ENCODE measurements around the gene SNX8. TPM values are rescaled to one million over a fixed set of nuclear protein-coding genes. Genes with fewer than 3 reads are reported as not detected.
A peak's percentile ranks its signal among the peaks of the same experiment; 100 is the strongest.

The SNX8 gene
- total RNA-seq, 2 donors from 2014 or later = 34.2 to 35.9 TPM

DNA sequence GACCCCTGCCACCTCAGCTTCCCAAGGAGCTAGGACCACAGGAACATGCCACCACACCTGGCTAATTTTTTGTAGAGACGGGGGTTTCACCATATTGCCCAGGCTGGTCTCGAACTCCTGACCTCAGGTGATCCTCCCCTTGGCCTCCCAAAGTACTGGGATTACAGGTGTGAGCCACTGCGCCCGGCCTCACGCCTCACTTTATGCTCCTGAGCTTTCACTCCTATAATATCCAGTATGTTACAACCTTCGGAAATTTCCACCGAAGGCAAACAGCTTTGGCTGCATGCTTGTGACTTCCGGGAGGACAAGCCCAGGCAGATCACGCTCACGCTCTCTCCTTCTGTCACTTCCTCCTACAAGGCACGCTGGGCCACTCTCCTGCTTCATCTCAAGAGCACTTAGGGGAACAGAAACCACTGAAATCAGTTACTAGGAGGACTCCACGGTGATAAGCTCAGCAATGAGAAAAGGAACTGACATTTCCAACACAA lies 77.1 kb downstream of the SNX8 start:
- no peak for DNase-seq (ENCODE audit: low spot score)
- intact Hi-C loops (cut with DNase I) = no loop called here

DNA sequence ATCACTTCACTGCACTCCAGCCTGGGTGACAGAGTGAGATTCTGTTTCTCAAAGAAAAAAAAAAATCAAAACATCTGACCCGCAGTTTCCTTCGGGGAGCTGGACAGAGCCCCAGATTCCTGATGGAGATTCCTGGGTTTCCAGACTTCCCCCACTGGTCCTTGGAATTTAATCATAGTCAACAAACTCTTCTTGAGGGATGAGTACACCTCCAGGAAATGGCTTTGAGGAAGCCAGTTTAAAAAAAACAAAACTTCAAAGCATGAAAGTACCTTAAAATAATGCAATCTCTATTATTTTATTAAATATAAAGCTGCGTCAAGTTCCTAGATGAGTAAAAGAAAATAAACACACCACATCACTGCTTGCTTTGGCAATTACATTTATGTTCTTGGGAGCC lies 80.3 kb downstream of the SNX8 start:
- DNase-seq (ENCODE audit: low spot score) = no peak
- intact Hi-C loops (cut with DNase I) = loop anchor here in 1 of 2 donors (5.0 kb wide), 1 partner anchor 123 kb away; no protein-coding TSS in a partner anchor

DNA sequence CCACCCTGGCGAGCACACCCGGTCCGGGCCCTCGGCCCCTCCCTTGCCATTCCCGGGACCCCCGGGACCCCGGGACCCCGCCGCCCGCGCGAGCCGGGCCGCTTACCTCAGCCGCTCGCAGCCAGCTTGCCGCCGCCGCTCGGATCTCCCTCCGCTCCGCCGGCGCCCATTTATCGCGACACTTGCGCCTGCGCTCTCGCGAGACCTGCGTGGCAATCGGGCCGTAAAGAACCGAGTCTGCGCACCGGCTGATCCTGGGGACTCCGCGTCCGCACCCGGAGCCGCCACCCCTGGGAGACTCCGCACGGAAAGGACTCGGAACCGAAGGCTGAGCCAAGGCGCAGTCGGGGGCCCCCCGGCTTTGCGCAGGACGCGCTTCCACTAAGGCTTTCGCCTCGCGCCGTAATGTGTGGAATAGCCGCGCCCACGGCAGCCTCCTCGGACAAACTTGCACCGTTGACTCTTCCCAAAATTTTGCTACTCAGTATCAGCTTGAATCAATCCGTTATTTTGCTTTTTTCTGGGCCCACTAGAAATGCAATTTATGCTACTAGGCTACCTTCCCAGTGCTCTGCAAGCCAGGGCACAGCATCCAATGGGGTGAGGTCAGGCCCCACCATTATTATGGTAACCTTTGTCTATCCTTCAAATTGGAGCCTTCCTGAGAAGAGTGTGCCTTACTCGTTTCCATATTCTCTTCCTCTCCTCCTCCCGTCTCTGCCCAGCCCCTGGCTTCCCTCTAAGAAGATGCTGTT lies 81.3 kb downstream of the SNX8 start, which contains the start of gene MAD1L1:
TSS of gene MAD1L1 (minus strand) at position 180 of the 755 bp plus-strand sequence. CDS start 2,812 bp downstream, outside the sequence.
- DNase-seq (ENCODE audit: low spot score) = peak; percentile 98
- intact Hi-C loops (cut with DNase I) = loop anchor here in 1 of 2 donors (5.0 kb wide), 1 partner anchor 124 kb away; no protein-coding TSS in a partner anchor

DNA sequence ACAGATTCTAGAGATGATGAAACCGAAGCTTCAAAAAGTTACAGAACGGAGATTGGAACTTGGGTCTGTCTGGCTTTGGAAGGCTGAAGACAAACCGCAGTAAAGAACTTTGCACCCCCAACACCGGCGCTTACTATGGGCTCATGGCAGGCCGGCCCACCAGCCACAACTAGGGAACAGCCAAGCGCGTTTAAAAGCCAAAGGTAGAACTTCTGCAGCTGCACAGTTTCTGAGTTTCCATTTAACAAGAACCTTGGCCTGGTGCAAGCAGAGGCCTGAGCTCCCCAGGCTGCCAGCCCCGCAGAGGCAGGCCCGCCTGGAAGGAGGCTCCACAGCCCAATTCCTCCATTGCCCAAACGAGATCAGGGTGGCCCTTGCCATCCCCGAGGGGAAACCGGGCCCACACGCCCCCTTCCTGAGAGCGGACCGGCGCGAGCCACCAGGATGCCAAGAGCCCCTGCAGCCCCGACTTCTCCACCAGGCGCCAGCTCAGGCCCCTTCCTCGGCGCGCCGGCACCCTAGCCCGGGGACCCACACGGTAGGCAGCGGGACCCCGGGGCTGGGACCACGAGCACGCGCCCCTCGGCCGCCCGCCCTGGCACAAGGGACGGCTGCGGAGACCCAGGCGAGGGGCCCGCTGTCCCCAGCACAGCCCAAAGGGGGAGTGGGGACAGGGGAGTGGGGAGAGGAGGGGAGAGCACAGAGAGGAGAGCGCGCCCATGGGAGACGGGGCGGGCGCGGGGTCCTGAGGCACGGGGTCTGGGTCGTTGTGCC lies 82.1 kb downstream of the SNX8 start:
- intact Hi-C loops (cut with DNase I) = loop anchor here in 1 of 2 donors (5.0 kb wide), 1 partner anchor 125 kb away; no protein-coding TSS in a partner anchor
- DNase-seq (ENCODE audit: low spot score) = no peak

DNA sequence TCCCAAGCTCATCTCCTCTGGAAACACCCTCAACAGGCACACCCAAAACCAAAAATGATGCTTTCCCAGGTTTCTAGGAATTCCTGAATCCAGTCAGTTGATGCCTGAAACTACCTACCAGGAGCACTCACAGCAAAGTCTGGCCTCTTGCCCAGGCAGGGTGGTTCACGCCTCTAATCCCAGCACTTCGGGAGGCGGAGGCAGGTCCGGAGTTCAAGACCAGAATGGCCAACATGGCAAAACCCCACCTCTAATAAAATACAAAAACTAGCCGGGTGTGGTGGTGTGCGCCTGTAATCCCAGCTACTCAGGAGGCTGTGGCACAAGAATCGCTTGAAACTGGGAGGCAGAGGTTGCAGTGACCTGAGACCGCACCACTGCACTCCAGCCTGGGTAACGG lies 83.4 kb downstream of the SNX8 start:
- DNase-seq (ENCODE audit: low spot score) = no peak
- intact Hi-C loops (cut with DNase I) = loop anchor here in 1 of 2 donors (5.0 kb wide), 1 partner anchor 126 kb away; no protein-coding TSS in a partner anchor

DNA sequence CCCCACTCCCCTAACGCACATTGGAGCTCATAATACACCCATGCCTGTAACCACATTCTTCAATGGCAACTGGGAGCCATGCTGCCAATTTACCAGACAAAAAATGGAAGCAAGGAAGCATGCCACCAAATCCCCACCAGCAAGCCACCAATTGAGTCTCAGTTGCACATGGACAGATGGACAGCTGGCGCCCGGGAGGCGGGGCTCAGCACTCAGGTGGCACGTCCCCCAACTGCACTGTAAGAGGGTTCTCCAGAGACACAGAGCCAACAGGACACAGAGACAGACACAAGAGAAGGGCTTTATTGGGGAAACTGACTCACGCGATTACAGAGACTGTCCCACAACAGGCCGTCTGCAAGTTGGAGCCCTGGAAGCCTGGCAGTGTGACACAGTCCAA lies 84.0 kb downstream of the SNX8 start:
- no peak for DNase-seq (ENCODE audit: low spot score)
- intact Hi-C loops (cut with DNase I) = loop anchor here in 1 of 2 donors (5.0 kb wide), 1 partner anchor 127 kb away; no protein-coding TSS in a partner anchor

DNA sequence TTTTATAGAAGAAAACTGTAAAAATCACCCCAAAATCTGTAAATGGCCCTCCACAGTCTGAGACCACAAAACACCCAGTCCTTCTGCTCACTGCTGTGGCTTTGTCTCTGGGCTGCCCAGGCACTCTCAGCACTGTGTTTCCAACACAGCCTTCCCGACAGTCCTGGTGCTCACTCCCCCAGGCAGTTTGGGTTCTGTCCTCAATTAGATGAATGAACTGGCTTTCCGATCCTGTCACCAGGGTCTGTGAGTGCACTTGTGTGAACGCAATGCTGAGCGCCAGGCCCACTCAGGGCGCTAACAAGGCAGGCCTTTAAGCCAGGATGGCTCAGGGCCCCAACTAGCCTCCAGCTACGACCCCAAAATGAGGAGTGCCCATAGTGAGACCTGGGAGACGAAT lies 84.8 kb downstream of the SNX8 start:
- intact Hi-C loops (cut with DNase I) = no loop called here
- no peak for DNase-seq (ENCODE audit: low spot score)

DNA sequence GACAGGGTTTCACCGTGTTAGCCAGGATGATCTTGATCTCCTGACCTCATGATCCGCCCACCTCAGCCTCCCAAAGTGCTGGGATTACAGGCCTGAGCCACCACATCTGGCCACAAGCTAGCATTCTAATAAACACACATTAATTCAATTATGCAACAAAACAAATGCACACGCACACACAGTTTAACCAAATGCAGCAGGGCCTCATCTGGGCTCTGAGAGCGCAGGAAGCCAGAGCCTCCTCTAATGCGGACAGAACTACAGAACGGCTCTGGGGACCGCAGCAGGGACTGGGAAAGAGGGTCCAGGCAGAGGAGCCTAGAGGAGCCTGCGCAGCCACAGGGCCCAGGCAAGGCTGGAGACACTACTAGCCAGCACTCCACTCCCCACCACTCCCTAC lies 85.3 kb downstream of the SNX8 start:
- intact Hi-C loops (cut with DNase I) = no loop called here
- DNase-seq (ENCODE audit: low spot score) = no peak

DNA sequence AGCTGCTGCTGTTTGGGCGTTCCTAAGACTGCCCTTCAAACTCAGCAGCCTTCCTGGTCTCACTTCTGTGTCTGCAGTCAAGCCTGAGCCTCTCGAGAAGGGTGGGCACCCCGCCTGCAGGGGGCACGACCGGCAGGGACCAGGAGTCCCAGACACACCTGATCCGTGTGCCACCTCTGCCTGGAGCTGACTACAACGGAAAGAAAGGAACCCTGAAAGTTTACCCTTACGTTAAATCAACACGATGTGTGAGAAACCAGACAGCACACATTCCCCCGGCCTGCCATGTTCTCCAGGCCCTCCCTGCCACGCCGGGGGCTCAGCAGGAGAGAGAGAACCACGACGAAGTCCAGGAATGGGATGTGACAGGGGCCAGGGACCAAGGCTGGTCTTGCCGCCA lies 86.5 kb downstream of the SNX8 start:
- intact Hi-C loops (cut with DNase I) = no loop called here
- DNase-seq (ENCODE audit: low spot score) = no peak

DNA sequence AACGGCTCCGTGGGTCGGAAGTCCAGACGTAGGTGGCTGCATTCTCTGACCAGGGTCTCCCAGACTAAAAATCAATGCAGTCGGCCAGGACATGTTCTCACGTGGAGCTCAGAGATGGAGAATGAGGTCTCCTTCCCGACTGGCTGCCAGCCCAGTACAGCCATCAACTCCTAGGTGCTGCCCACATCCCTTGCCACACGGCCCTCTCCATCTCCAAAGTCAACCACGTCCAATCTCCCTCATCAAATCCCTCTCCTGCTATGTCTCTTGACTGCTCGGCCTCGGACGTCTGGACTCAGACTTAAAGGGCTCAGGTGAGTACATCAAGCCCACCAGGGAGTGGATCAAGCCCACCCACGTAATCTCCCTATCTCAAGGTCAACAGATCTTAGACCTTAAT lies 88.4 kb downstream of the SNX8 start:
- no peak for DNase-seq (ENCODE audit: low spot score)
- intact Hi-C loops (cut with DNase I) = no loop called here

DNA sequence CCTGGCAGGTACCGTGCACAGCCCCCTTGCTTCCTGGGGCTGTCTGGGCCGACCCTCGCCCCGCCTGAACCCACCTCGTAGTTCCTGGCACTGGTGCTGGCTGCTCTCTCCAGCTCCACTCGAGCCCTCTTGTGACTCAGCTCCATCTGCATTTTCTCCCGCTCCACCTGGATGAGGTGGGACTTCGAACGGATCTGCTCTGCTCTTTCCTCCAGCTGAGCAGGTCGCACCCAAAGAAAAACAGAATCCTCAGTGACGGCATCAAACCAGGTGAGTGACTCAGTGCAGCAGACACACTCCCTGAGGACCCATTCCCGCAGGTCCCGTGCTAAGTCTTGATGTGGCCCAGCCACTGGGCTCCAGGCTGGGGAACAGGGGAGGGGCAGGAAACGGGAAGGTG lies 88.9 kb downstream of the SNX8 start:
- intact Hi-C loops (cut with DNase I) = no loop called here

DNA sequence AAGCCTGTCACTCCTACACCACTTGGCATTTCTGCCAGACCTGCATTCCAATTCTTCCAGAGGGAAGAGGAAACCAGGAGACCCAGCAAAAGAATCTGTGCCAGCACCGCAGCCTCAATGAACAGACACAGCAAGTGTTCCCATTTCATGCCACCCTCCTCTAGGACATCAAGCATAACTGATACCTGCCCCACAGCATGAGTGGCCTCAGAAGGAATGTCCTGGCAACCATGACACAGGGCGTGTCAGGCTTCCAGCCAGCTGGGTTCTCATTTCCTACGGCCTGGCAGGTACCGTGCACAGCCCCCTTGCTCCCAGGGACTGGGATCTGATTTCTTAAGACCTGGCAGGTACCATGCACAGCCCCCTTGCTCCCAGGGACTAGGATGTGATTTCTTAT lies 89.3 kb downstream of the SNX8 start:
- DNase-seq (ENCODE audit: low spot score) = no peak
- intact Hi-C loops (cut with DNase I) = no loop called here

More for the DNA sequence above, 88.9 kb downstream of the SNX8 start:
- DNase-seq (ENCODE audit: low spot score) = no peak

DNA sequence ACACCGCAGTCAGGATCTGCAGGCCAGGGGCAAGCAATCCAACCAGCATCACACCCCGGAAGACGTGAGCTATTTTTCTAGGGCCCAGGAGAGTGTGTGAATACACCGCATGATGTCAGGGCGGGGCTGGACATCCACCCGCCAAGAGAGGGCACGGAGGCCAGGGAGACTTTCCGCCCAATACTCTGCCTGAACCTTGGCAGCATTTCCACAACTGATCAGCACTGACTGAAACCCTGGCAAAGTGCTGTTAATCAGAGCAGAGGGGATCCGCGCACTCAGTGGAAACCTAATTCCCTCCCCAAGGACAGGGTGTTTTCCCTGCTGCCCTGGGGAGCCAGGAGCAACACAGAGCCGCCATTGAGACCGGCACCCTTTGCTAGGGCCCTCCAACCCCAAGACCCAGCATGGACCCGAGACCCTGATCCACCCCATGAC lies 89.7 kb downstream of the SNX8 start:
- intact Hi-C loops (cut with DNase I) = no loop called here
- no peak for DNase-seq (ENCODE audit: low spot score)

DNA sequence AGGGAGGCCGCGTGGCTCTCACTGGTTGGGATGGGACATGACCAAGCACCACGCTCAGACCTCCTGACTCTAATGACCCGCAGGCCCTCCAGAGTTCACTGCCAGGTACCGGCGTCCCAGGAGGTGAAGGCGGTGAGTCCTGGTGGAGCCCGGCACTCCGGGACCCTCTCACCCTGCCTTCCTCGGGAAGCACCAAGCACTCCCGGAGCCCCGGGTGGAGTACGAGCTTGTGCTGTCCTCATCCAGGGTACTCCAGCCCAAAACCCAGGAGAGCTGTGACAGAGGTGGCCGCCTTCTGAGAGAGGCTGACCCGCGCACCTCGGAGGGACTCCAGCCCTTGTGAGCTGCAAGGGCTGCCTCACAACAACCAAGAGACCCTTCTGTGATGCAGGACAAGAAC lies 90.9 kb downstream of the SNX8 start:
- intact Hi-C loops (cut with DNase I) = no loop called here
- DNase-seq (ENCODE audit: low spot score) = no peak

DNA sequence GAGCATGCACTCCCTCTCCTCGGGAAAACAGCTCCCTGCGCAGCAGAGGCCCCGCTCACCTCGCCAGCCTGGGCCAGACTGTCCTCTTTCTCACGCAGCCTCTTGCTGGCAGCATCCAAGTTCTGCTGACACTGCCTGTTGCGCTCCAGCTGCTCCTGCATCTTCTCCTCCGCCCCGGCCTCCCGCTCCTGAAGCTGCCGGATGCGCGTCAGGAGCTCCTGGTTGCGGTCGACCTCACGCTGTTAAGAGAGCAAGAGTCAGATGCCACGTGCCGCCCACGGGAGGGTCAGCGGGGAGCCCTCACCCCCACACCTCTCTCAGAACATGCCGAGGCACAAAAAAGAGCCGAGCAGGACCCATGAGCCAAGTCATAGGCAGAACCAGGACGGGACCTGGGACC lies 91.7 kb downstream of the SNX8 start:
- intact Hi-C loops (cut with DNase I) = no loop called here
- no peak for DNase-seq (ENCODE audit: low spot score)

DNA sequence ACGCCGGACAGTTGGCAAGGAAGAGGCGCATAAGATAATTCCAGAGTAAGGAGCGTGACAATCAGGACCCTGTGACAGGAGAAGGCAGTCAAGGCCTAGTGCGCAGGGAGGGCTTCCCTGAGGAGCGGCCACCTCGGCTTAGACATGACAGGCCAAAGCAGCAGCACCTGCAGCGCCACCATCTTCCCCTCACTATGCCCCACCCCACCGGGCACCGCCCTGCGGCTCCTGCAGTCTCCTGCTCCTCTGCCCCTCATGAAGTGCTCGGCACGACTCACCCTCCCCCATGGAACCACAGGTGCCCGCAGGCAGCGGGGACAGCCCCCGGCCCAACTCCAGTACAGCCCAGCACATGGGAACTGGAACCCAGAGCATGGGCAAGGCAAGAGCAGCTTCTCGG lies 93.3 kb downstream of the SNX8 start:
- DNase-seq (ENCODE audit: low spot score) = no peak
- intact Hi-C loops (cut with DNase I) = no loop called here

DNA sequence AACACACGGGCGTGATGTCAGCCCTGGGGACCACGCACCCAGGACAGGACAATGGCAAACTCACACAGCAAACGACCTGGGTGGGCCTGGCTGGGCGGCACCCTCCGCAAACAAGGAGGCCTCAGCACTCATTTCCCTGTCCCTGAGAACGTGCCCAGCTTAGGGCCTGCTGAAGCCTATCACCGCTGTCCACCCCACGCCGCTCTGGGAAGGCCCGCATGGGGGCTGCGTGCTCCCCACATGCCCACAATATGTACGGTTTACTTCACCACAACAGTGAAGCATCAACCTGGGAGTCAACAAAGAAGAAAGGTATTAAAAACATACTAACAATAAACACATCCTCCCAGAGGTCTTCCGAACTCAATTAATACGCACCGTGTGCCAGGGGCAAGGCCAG lies 93.7 kb downstream of the SNX8 start:
- intact Hi-C loops (cut with DNase I) = no loop called here
- no peak for DNase-seq (ENCODE audit: low spot score)

DNA sequence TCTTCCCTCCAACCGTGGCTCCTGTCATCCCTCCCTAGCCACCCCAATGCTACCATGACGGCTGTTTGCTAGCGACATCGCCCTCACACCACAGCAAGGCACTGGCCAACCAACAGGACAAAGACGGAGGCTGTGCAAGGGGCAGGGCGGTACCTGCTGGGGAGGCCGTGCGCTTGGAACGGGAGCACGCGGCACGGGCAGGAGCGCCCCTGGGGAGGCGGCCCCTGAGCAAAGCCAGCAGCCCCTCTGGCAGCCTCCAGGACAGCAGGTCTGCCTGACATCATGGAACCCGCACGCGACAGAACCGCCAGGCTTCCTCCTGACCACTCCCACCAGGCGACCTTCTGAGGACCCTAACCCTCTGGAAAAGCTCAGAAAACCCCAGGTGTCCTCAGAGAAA lies 94.2 kb downstream of the SNX8 start:
- no peak for DNase-seq (ENCODE audit: low spot score)
- intact Hi-C loops (cut with DNase I) = no loop called here

DNA sequence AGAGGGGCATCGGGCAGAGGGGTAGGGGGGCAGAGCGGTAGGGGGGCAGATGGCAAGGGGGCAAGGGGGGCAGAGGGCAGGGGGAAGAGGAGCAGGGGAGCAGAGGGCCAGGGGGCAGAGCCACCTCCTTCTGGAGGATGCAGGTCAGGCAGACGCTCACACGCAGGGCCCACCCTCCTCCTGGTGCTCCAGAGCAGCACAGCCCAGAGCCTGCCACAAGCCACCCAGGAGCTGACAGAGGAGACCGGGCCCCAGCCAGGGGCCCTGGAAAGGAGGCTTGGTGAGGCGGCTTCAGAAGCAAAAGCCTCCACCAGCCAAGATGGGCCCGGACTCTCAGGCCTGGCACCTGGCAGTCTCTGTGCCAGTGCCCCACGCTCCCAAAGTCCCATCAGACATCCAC lies 94.6 kb downstream of the SNX8 start:
- intact Hi-C loops (cut with DNase I) = no loop called here
- no peak for DNase-seq (ENCODE audit: low spot score)

DNA sequence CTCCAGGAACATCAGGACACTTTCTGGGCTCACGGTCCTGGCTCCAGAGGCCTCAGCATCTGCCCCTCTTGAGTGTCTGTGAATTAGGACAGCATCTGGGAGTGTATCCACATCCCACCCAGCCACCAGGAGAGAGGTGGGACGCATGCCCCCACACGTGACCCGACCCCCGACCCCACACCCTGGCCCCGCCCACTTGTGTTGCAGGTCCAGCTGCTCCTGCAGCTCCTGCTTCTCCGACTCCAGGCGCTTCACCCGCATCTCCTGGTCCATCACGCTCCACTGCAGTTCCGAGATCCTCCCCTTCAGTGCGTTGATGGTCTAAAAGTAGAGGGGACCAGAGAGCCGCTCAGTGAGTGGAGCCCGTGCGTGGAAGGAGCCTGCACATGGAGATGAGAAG lies 95.1 kb downstream of the SNX8 start:
- no peak for DNase-seq (ENCODE audit: low spot score)
- intact Hi-C loops (cut with DNase I) = no loop called here

All from posterior vena cava (tissue), 2 donors.